Esophagus squamous epithelium (tissue), 4 donors: ENCODE results near the gene SYPL1.

Experiments used
- POLR2A ChIP-seq, 4 donors: fragments of 450-650 bp; IDR thresholded peaks; one replicate each; pipeline ENCODE4 v1.6.1; 2017; ENCODE audit warnings: antibody characterized with exemption in 4 of 4, mild to moderate bottlenecking in 4 of 4, moderate library complexity in 3 of 4
- TF ChIP-seq, protein P1 (sequence below), 6 experiments: fragments of 450-650 bp in 4 of 6; fragments of 200-600 bp in 2 of 6; sonication (generic) in 2 of 6; IDR thresholded peaks; one replicate each; pipeline ENCODE4 v1.5.1; 2016 to 2019; ENCODE audit warnings: antibody characterized with exemption in 6 of 6, mild to moderate bottlenecking in 4 of 6, moderate library complexity in 4 of 6

DNA sequence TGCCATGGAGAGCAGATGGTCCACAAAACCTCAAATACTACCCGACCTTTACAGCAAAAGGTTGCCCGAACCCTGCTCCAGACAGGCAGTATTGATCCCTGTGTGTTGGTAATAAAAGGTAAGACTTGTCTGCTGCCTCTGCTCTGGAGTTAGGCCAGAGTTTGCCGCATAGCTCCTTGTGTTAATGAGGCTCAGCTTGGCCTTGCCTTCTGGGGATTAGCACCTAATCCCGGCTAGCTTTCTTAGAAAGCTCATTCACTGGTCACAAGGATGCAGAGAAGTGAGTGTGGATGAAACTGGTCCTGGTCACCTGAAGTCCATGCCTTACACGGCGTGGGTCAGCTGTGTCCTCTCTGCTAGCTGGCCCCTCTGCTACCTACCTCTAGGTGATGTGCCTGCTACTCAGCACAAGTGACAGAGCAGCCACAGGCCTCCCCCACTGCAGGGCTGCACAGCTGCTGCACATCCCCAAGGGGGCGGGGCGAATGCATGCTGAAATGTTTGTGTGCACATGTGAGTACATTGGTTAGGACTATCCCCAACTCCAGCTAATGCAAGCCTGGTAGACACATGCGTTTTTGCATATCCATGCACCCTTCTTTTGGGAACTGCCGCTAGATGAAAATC lies 31.7 kb upstream of the SYPL1 start:
- no peak for TF ChIP-seq POLR2A (IDR thresholded peaks at IDR 0.05)
- TF ChIP-seq, protein P1, sequence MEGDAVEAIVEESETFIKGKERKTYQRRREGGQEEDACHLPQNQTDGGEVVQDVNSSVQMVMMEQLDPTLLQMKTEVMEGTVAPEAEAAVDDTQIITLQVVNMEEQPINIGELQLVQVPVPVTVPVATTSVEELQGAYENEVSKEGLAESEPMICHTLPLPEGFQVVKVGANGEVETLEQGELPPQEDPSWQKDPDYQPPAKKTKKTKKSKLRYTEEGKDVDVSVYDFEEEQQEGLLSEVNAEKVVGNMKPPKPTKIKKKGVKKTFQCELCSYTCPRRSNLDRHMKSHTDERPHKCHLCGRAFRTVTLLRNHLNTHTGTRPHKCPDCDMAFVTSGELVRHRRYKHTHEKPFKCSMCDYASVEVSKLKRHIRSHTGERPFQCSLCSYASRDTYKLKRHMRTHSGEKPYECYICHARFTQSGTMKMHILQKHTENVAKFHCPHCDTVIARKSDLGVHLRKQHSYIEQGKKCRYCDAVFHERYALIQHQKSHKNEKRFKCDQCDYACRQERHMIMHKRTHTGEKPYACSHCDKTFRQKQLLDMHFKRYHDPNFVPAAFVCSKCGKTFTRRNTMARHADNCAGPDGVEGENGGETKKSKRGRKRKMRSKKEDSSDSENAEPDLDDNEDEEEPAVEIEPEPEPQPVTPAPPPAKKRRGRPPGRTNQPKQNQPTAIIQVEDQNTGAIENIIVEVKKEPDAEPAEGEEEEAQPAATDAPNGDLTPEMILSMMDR (IDR thresholded peaks at IDR 0.05): no peak
